ENCODE data around the gene SNRNP200.
A peak's percentile ranks its signal among the peaks of the same experiment; 100 is the strongest.
"Not testable (repeated sequence)": the region's sequence is repeated elsewhere in the genome, so short reads cannot be mapped to it uniquely, and the experiment has no call there.

SNRNP200 gene

GRCh38 chr2:96325041-96325883, 19.9 kb upstream of the SNRNP200 start, which contains the start of gene ITPRIPL1:
TSS of gene ITPRIPL1 (plus strand) at chr2:96325317. CDS start at chr2:96325840, 523 bp downstream.
- DNase-seq: peak; percentile 12 to 45

- peak in 1 of 2 experiments; percentile 44 for DNase-seq
These were observed 19.3 kb upstream of the SNRNP200 start for GRCh38 chr2:96324721-96325040.

GRCh38 chr2:96323849-96324248, 18.5 kb upstream of the SNRNP200 start:
- DNase-seq: no peak

GRCh38 chr2:96320728-96321622, 15.6 kb upstream of the SNRNP200 start:
- peak in 1 of 2 experiments; percentile 16 for DNase-seq

- no peak for DNase-seq
These were observed 15.0 kb upstream of the SNRNP200 start for GRCh38 chr2:96320326-96320725.

- DNase-seq: no peak
These were observed 14.1 kb upstream of the SNRNP200 start for GRCh38 chr2:96319396-96319795.

- no peak for DNase-seq
These were observed 13.4 kb upstream of the SNRNP200 start for GRCh38 chr2:96318723-96319122.

DNA sequence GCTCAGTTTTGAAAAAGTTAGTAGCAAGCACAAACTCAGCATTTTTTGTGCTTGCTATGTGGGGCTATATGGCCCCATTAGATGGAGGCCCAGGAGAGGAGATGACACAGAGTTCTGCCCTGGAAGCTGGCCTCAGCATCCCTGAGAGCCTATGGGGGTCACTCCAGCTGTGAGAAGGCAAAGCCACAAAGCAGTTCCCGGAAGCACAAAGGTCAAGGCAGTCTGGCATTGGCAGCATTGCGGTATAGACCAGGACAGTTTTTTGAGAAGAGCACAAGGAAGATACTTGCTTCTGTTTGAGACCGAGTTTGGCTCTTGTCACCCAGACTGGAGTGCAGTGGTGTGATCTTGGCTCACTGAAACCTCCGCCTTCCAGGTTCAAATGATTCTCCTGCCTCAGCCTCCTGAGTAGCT, 12.2 kb upstream of the SNRNP200 start:
- DNase-seq: no peak

DNA sequence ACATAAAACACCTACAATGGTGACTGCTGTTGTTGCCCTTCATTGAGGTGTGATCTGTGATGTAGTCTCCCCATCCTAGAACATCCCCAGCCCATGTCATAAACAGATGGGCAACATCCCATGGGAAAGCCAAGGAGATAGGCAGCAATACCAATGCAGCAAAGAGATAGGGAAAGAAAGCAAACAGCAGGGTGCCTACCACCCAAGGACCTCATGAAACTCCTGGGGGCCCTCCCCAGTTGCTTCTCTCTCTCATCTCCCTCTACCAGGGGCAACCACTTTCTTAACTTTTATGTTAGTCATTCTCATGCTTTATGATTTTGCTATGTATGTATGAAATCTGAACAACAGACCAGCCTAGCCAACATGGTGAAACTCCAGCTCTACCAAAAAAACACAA, 11.7 kb upstream of the SNRNP200 start:
- DNase-seq: no peak

GRCh38 chr2:96315400-96316071, 10.2 kb upstream of the SNRNP200 start:
- DNase-seq: peak in 1 of 2 experiments; percentile 10

DNA sequence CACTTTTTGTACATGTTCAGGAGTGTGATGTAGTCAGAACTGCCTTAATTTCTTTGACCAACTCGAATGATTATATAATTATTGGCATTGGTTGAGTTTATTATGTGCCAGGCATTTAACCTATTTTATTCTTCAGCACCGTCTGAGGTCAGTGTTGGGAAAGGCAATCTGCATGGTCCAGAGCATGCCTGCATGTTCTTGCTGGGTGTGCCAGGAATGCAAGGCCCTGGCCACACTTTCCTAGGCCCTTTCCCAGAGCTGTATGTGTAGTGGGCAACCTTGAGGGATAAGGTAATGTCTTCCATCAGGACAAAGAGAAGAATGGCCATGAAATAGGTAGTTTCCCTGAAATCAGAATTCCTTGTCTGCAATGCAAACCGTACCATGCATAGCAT, 9.7 kb upstream of the SNRNP200 start:
- DNase-seq: no peak

GRCh38 chr2:96308248-96308647, 2.9 kb upstream of the SNRNP200 start:
- DNase-seq: no peak

DNA sequence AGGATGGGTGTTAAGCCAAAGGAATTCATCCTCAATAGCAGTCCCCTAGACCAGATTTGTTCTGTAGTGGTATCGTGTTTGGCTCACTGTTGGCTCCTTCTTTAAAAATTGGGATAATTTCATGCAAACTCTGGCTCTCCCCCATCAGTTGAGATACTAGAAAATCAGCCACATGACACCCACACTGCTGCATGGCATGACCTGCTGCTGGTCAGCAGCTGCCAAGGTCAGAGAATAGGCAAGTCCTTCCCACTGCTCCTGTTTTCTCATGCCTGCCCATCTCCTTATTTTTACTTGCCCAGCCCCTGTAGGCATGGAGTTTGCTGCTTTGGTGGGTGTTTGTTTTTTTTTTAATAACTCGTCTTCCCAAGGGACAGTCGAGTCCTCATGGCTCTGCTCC, 1.0 kb upstream of the SNRNP200 start:
- no peak for DNase-seq

GRCh38 chr2:96305979-96306308, 598 bp upstream of the SNRNP200 start:
- DNase-seq: no peak

GRCh38 chr2:96304606-96305005, 740 bp downstream of the SNRNP200 start:
- no peak for DNase-seq

GRCh38 chr2:96301865-96302264, 3.5 kb downstream of the SNRNP200 start:
- no peak for DNase-seq

GRCh38 chr2:96296925-96297324, 8.4 kb downstream of the SNRNP200 start:
- no peak for DNase-seq

GRCh38 chr2:96294271-96294670, 11.1 kb downstream of the SNRNP200 start:
- DNase-seq: not testable (repeated sequence)

GRCh38 chr2:96291751-96292150, 13.6 kb downstream of the SNRNP200 start:
- DNase-seq: no peak

GRCh38 chr2:96287273-96287856, 18.0 kb downstream of the SNRNP200 start:
- no peak for DNase-seq

GRCh38 chr2:96276787-96277499, 28.4 kb downstream of the SNRNP200 start:
- no peak for DNase-seq

DNA sequence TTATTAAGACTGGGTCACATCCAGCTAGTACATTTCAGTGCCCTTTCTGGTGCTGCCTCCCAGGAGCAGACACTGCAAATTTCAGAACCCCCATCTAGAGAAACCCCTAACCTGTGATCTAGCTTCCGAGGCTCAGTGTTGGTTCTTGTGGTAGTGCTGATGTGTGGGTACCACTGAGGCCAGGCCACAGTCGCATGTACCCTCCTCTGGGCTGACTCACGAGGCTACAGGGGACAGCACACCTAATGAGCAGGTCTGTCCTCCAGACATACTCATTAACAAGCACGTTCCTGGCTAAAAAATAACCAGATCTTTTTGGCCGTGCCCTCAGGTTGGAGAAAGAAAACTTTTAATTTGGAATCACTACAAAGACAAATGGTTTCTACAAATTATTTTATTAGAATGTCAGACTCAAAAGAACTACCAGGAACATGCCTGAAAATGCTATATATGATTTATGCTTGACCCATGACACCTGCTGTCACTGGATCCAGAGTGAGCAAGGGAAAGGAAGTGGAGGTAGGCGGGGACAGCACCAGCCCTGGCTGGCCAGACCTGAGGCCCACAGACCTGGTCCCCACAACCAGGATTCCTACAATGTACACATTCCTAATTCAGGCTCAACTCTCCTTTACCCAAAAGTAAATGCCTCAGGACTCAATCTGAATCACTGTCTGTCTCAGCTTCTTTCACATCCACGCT, 30.8 kb downstream of the SNRNP200 start:
- DNase-seq: no peak

All from stimulated activated CD4-positive, alpha-beta T cell treated with anti-CD3 and anti-CD28 coated beads, Interleukin-4, amount 100 ng/mL, for 4 hours (primary cell).